SK-N-SH treated with all-trans-retinoic acid at 6 μM for 48 hours (cell line): Measurements from ENCODE around the gene ULK4.

ENCODE experiments used
- ATAC-seq: fragments of 200-7000 bp; cut with Tn5 transposase; 3 replicates; pipeline ENCODE4 v1.9.1; 2020; ENCODE audit warnings: mild to moderate bottlenecking, moderate library complexity
- ARNTL ChIP-seq: fragments of 450-650 bp; formaldehyde crosslinking; IDR thresholded peaks from 2 replicates; pipeline ENCODE4 v1.5.0; 2020; ENCODE audit warnings: low read depth, mild to moderate bottlenecking, moderate library complexity, borderline replicate concordance
- BACH2 ChIP-seq: fragments of 250-450 bp; sonication (Bioruptor Pico); IDR thresholded peaks from 2 replicates; pipeline ENCODE4 v1.9.0; 2021; ENCODE audit warnings: mild to moderate bottlenecking, borderline replicate concordance
- CREB5 ChIP-seq: fragments of 250-450 bp; sonication (Bioruptor Pico); IDR thresholded peaks from 2 replicates; pipeline ENCODE4 v1.5.1; 2020; ENCODE audit warnings: low read depth, mild to moderate bottlenecking, moderate library complexity
- CSDC2 ChIP-seq: fragments of 250-450 bp; sonication (Bioruptor Pico); IDR thresholded peaks from 2 replicates; pipeline ENCODE4 v1.5.0; 2020; ENCODE audit warnings: mild to moderate bottlenecking, moderate library complexity
- CSRNP3 ChIP-seq: fragments of 250-450 bp; sonication (Bioruptor Pico); IDR thresholded peaks from 2 replicates; pipeline ENCODE4 v1.5.1; 2021; ENCODE audit warnings: mild to moderate bottlenecking, moderate library complexity
- ESRRG ChIP-seq: fragments of 250-450 bp; sonication (Bioruptor Pico); IDR thresholded peaks from 2 replicates; pipeline ENCODE4 v1.6.1; 2021; ENCODE audit warnings: mild to moderate bottlenecking
- GLIS3 ChIP-seq: fragments of 250-450 bp; sonication (Bioruptor Pico); IDR thresholded peaks from 2 replicates; pipeline ENCODE4 v1.5.0; 2020; ENCODE audit warnings: mild to moderate bottlenecking, moderate library complexity
- ISL1 ChIP-seq: fragments of 250-450 bp; sonication (Bioruptor Pico); IDR thresholded peaks from 2 replicates; pipeline ENCODE4 v2.1.2; 2022; ENCODE audit warnings: mild to moderate bottlenecking, moderate library complexity
- PATZ1 ChIP-seq: fragments of 250-450 bp; sonication (Bioruptor Pico); IDR thresholded peaks from 2 replicates; pipeline ENCODE4 v1.8.0; 2020; ENCODE audit warnings: mild to moderate bottlenecking, moderate library complexity, borderline replicate concordance
- POU6F1 ChIP-seq: fragments of 250-450 bp; sonication (Bioruptor Pico); IDR thresholded peaks from 2 replicates; pipeline ENCODE4 v1.8.0; 2021; ENCODE audit warnings: low read depth, mild to moderate bottlenecking, moderate library complexity, borderline replicate concordance
- PPARA ChIP-seq: fragments of 250-450 bp; sonication (Bioruptor Pico); IDR thresholded peaks from 2 replicates; pipeline ENCODE4 v1.5.0; 2020; ENCODE audit warnings: mild to moderate bottlenecking, borderline replicate concordance
- SNAI2 ChIP-seq: fragments of 250-450 bp; sonication (Bioruptor Pico); IDR thresholded peaks from 2 replicates; pipeline ENCODE4 v1.5.0; 2020; ENCODE audit warnings: mild to moderate bottlenecking, moderate library complexity
- TOX ChIP-seq: fragments of 250-450 bp; sonication (Bioruptor Pico); IDR thresholded peaks from 2 replicates; pipeline ENCODE4 v1.8.0; 2021; ENCODE audit warnings: mild to moderate bottlenecking, moderate library complexity, borderline replicate concordance
- TSHZ2 ChIP-seq: fragments of 250-450 bp; sonication (Bioruptor Pico); IDR thresholded peaks from 2 replicates; pipeline ENCODE4 v1.5.0; 2020; ENCODE audit warnings: mild to moderate bottlenecking, moderate library complexity
- ZC3H10 ChIP-seq: fragments of 250-450 bp; sonication (Bioruptor Pico); IDR thresholded peaks from 2 replicates; pipeline ENCODE4 v1.5.1; 2021; ENCODE audit warnings: mild to moderate bottlenecking, moderate library complexity
- ZFP3 ChIP-seq: fragments of 250-450 bp; sonication (Bioruptor Pico); IDR thresholded peaks from 2 replicates; pipeline ENCODE4 v1.5.0; 2020; ENCODE audit warnings: mild to moderate bottlenecking, moderate library complexity
- ZNF70 ChIP-seq: fragments of 450-650 bp; formaldehyde crosslinking; IDR thresholded peaks from 2 replicates; pipeline ENCODE4 v1.5.0; 2020; ENCODE audit warnings: mild to moderate bottlenecking, moderate library complexity
- ZNF8 ChIP-seq: fragments of 450-650 bp; formaldehyde crosslinking; IDR thresholded peaks from 2 replicates; pipeline ENCODE4 v1.5.0; 2020; ENCODE audit warnings: mild to moderate bottlenecking, moderate library complexity

Gene ULK4

GRCh38 chr3:42005401-42005800 lies 43.5 kb upstream of the ULK4 start:
- TF ChIP-seq CREB5 (CRISPR knock-in tag) (no peak), ZC3H10 (no peak), CSRNP3 (CRISPR knock-in tag) (no peak), ZFP3 (CRISPR knock-in tag) (no peak), CSDC2 (CRISPR knock-in tag) (no peak), ARNTL (no peak), PPARA (CRISPR knock-in tag) (no peak), ESRRG (CRISPR knock-in tag) (no peak), GLIS3 (CRISPR knock-in tag) (no peak), ZNF70 (CRISPR knock-in tag) (no peak), PATZ1 (no peak)
- ATAC-seq: no peak

GRCh38 chr3:42002790-42003189 lies 40.9 kb upstream of the ULK4 start:
- TF ChIP-seq SNAI2 (CRISPR knock-in tag) (no peak), ZFP3 (CRISPR knock-in tag) (no peak), ZNF8 (CRISPR knock-in tag) (no peak), CSRNP3 (CRISPR knock-in tag) (no peak), POU6F1 (no peak), CREB5 (CRISPR knock-in tag) (no peak), BACH2 (CRISPR knock-in tag) (no peak), PPARA (CRISPR knock-in tag) (no peak), TSHZ2 (CRISPR knock-in tag) (no peak), CSDC2 (CRISPR knock-in tag) (no peak), ISL1 (CRISPR knock-in tag) (no peak), TOX (CRISPR knock-in tag) (no peak), PATZ1 (no peak), ARNTL (no peak)
- no peak for ATAC-seq
